ENCODE data around the gene NALCN.
A peak's percentile ranks its signal among the peaks of the same experiment; 100 is the strongest.

The NALCN gene

DNA sequence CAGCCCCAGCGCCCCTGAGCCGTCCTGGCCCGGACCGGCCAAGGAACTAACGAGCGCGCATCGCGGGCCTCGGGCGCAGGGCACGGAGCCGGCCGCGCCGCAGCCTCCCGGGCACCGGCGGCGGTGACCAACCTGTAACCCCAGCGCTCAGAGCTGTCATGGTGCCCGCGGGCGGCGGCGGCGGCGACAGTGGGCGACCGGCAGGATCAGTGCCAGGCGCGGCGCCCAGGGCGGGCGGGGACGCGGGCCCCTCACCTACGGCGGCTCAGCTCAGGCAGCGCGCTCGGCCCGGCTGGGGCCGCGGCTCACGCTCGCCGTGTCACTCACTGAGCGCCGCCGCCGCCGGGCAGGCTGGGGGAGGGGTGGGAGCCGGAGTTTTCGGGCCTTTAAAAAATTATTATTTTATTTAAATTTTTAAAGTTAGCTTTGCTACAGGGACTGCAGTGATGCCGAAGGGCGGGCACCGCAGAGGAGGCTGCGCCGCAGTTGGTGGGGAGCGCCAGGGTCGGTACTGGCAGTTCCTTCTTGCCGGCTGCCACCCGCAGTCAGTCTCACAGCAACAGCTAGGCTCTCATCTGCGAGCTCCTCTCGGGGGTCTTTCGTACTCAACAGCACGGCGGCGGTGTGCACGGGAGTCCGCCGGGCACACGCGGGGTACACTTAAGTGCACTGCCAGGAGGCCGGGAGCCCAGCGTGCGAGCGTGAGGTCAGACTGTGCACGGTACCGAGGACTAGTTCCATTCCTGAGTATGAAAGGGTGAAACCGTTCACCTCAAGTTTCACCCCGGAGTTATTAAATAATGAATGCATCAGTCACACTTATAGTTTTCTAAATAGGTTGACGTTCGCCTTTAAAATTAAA is at the start of gene NALCN:
NALCN (minus strand) TSS at position 328 of the 862 bp plus-strand sequence. CDS start 17,382 bp downstream, outside the sequence.
- Mint-ChIP-seq H3K9me3 (no peaks in the 10 kb centered on the region), H3K4me1 (ENCODE audit: low read depth) (no peaks in the 10 kb centered on the region), H3K27ac (no peak within 1 kb of the TSS), H3K27me3 (peaks cover 47% of the 10 kb centered on the region), H3K36me3 (ENCODE audit: low read depth) (no peaks in the 10 kb centered on the region), H3K4me3 (peak within 1 kb of the TSS; percentile 13)

DNA sequence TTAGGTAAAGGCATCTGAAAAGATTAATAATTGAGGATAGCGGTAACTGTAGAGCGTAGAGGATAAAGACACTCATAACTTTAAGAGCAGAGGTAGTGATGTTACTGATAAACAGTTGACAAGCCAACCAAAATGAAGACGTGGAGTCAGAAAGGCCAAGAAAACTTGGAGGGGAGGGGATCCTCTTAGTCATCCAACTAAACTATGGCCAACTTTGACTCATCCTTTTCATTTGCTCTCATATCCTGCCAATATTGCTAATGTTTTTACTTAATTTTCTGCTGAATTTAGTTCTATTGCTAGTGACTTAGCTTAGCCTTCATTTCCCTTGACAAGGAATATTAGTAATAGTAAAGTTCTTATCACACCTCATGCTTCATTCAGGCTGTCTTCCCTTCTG is 49.6 kb upstream of the NALCN start:
- H3K27me3 Mint-ChIP-seq = peaks cover 6% of the 10 kb centered on the region
- no peaks in the 10 kb centered on the region for H3K9me3 Mint-ChIP-seq

DNA sequence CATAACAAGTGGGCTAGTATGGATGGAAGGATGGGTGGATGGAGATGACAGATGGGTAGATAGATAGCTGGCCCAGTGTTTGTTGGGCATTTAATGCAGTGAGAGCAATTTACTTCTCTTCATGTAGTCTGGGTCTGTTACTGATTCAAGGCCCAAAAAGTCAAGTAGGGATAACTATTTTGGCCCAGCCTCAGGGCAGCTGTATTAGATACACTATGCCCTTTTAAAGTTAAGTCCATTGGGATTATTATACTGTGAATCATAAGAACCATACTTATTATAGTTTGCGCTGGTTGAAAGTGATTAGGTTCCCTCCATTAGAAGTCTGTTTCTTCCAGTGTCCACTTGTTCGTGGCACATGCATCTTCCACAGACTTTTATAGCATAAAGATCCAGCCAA is 40.9 kb upstream of the NALCN start:
- H3K27ac Mint-ChIP-seq = no peak overlapping the region

More for the DNA sequence above, 49.6 kb upstream of the NALCN start:
- Mint-ChIP-seq H3K4me1 (ENCODE audit: low read depth) (no peaks in the 10 kb centered on the region), H3K27ac (no peak overlapping the region), H3K4me3 (no peak overlapping the region), H3K36me3 (ENCODE audit: low read depth) (no peaks in the 10 kb centered on the region)

DNA sequence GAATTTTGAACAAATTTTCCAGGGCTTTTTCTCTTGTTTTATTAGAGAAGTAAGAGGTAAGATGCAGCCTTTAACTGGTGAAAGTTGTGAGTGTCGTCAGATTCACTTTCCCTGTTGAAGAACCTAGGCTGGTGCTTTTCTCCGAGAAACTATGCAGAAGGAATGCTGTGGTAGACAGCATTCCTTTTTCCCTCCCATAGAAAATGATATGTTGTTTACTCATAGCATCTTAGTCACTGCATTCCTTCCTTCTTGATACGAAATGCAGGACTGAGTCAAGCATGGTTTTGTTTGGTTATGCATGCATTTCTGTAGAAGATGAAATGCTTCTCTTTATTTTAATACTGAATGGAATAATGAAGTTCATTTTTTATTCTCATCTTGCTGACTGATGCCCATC is 39.6 kb upstream of the NALCN start:
- no peaks in the 10 kb centered on the region for H3K36me3 Mint-ChIP-seq (ENCODE audit: low read depth)
- H3K9me3 Mint-ChIP-seq = peaks cover 5% of the 10 kb centered on the region
- H3K27ac Mint-ChIP-seq = no peak overlapping the region

More for the DNA sequence above, 40.9 kb upstream of the NALCN start:
- Mint-ChIP-seq H3K4me1 (ENCODE audit: low read depth) (no peaks in the 10 kb centered on the region), H3K36me3 (ENCODE audit: low read depth) (no peaks in the 10 kb centered on the region), H3K9me3 (peaks cover 5% of the 10 kb centered on the region), H3K4me3 (no peak overlapping the region), H3K27me3 (peaks cover 12% of the 10 kb centered on the region)

DNA sequence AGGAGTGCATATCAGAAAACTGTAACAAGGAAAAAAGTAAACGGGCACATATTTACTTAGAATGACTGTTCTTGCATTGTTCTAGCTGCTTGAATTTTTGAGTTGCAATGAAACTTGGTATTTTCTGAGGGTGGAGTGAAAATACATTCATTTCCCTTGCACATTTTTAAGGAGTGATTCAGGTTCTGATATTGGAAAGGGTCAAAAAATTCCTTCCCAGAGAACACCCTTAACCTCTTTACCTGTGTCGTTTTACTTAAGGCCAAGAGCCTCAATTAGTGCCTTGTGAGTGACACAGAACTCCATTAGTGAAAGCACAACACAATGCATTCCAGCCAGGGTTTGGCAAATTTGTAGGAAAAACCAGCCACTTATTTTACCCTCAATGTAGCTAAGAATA is 38.5 kb upstream of the NALCN start:
- Mint-ChIP-seq H3K4me1 (ENCODE audit: low read depth) (no peaks in the 10 kb centered on the region), H3K4me3 (no peak overlapping the region), H3K27me3 (peaks cover 14% of the 10 kb centered on the region), H3K9me3 (no peaks in the 10 kb centered on the region), H3K27ac (no peak overlapping the region), H3K36me3 (ENCODE audit: low read depth) (no peaks in the 10 kb centered on the region)

More for the DNA sequence above, 39.6 kb upstream of the NALCN start:
- no peaks in the 10 kb centered on the region for H3K4me1 Mint-ChIP-seq (ENCODE audit: low read depth)
- peaks cover 14% of the 10 kb centered on the region for H3K27me3 Mint-ChIP-seq
- no peak overlapping the region for H3K4me3 Mint-ChIP-seq

DNA sequence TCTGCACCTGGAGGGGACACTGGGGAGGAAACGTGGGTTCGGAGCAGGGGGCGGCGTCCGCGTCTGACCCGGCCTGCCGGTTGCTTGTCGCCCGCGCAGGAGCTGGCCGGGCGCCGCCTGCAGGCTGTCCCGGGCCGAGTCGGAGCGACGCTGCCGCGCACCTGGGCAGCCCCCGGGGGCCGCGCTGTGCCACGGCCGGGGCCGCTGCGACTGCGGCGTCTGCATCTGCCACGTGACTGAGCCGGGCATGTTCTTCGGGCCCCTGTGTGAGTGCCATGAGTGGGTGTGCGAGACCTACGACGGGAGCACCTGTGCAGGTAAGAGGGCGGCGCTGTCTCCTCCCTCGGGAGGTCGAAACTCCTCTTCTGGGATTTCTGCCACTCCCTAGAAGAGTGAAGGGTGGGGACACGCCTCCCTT is 37.5 kb upstream of the NALCN start:
- no peaks in the 10 kb centered on the region for H3K9me3 Mint-ChIP-seq
- H3K4me3 Mint-ChIP-seq = no peak overlapping the region
- peaks cover 14% of the 10 kb centered on the region for H3K27me3 Mint-ChIP-seq
- H3K27ac Mint-ChIP-seq = no peak overlapping the region
- no peaks in the 10 kb centered on the region for H3K4me1 Mint-ChIP-seq (ENCODE audit: low read depth)
- no peaks in the 10 kb centered on the region for H3K36me3 Mint-ChIP-seq (ENCODE audit: low read depth)

DNA sequence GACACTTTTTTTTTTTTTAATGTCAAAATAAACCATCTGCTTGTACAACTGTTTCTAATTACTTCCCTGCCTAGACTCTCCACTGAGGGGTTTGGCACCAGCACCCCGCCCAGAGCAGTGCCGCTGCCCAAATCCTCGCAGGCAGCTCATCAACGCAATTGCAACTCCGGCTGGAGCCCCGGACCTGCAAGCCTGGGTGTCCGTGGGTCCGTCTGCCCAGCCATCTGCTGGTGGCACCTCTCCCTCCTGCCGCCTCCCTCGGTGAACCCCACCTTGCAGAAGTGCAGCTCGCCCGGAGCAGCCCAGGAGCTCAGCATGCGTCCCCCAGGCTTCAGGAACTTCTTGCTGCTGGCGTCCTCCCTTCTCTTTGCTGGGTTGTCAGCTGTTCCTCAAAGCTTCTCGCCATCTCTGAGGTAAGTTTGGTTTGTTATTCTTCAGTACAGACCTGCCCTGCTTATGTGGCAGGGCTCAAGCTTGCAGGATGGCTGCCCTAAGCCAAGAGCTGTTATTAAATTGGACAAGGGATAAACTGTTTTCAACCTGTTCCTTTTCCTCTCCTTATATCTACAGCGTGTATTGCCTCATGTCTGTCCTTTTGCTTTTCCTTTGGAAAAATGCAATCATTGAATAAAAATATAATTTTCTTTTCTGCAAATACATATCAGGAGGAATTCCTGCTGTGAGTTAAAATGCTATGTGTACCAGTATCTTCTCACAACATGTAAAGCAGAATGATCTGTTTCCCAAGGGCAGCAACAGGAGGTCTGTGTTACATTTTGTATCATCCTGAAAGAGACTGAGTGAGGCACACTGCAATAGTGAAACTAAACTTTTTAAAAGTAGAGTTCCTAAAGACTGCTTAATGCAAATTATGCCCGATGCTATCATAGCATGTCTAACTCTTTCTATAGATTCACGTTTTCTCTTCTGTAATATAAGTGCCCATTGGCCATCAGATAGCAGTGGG is 36.5 kb upstream of the NALCN start, which contains the start of gene ITGBL1:
ITGBL1 (plus strand) TSS at position 157 of the 967 bp plus-strand sequence; CDS start at position 316, 159 bp downstream.
- Mint-ChIP-seq H3K36me3 (ENCODE audit: low read depth) (no peaks in the 10 kb centered on the region), H3K9me3 (no peaks in the 10 kb centered on the region), H3K4me1 (ENCODE audit: low read depth) (no peaks in the 10 kb centered on the region), H3K27me3 (peaks cover 14% of the 10 kb centered on the region), H3K4me3 (no peak within 1 kb of the TSS), H3K27ac (no peak within 1 kb of the TSS)

DNA sequence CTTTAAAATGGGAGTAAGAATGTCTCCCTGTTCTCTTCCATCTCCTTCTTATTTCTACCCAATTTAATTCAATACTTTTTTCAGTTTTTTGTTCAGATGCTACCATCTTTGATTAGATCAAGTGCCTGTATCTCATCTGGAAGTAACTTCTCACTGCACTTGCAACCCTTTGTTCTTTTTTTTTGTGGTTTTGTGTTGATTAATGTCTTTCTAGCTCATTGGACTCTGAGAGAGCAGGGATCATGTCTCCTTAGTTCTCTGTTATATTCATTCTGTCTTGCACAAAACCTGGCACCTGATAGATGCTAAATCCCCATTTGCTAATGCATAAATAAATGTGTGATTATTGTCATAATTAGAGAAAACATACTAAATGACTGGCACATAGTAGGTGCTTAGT is 35.3 kb upstream of the NALCN start:
- no peak overlapping the region for H3K4me3 Mint-ChIP-seq
- no peak overlapping the region for H3K27ac Mint-ChIP-seq
- peaks cover 14% of the 10 kb centered on the region for H3K27me3 Mint-ChIP-seq
- H3K4me1 Mint-ChIP-seq (ENCODE audit: low read depth) = no peaks in the 10 kb centered on the region
- no peaks in the 10 kb centered on the region for H3K36me3 Mint-ChIP-seq (ENCODE audit: low read depth)
- no peaks in the 10 kb centered on the region for H3K9me3 Mint-ChIP-seq

DNA sequence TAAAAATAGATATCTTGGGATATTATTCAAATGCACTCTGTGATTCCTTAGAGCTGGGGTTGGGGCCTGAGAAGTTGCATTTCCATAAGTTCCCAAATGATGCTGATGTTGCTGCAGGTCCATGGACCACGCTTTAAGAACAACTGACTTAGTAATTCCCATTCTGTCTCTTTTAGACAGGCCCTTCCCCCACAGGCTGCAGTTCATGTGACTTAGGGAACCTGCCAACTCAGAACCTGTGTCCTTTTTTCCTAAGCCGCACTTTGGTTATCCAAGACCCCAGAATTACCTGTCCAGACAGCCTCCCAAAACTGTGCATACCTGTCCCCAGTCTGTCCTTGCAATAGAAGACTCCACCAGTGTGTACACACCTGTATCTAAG is 34.4 kb upstream of the NALCN start:
- Mint-ChIP-seq H3K9me3 (no peaks in the 10 kb centered on the region), H3K36me3 (ENCODE audit: low read depth) (no peaks in the 10 kb centered on the region), H3K4me3 (no peak overlapping the region), H3K4me1 (ENCODE audit: low read depth) (no peaks in the 10 kb centered on the region), H3K27me3 (peaks cover 14% of the 10 kb centered on the region), H3K27ac (no peak overlapping the region)

DNA sequence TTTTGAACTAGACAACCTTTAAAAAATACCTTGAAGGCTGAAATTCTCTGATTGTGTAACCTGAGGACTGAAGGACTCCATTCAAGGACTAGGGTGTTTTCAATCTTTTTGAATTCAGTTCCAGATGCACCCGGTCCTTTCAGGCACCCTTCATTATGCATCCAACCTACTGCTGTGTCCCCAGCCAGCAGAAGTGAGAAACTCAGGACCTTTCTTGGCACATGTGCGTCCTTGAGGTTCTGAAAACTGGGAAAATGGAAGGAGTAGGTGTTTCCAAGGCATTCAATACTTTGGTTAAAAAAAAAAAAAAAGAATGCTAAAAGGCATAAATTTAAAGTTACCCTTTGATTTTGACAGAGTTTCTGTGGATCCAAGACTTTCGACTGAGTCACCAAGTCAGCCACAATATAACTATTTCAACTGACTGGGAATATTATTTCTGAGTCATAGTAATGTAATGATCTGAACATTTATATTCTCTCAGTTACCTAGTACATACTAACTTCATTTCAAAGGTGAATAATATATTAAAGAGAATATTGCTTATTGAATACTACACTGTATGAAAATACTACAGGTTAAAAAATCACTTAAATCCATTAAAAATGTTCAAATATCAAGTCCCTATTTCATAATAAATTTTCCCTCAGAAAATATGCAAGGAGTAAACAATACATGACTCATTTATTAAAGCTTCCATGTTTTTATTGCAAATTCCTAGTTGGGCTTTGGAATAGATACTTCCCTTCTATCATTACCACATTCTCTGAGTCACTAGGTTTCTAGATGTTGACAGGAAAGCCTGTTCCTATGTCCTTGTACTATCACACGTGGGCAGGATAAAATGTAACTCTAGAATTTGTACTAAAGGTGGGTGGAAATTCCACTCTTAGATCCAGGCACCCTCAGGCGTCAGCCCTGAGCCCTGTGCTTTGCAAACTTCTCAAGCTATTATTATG is 33.8 kb upstream of the NALCN start:
- Mint-ChIP-seq H3K27me3 (peaks cover 14% of the 10 kb centered on the region), H3K9me3 (no peaks in the 10 kb centered on the region), H3K27ac (no peak overlapping the region), H3K4me3 (no peak overlapping the region), H3K36me3 (ENCODE audit: low read depth) (no peaks in the 10 kb centered on the region), H3K4me1 (ENCODE audit: low read depth) (no peaks in the 10 kb centered on the region)

DNA sequence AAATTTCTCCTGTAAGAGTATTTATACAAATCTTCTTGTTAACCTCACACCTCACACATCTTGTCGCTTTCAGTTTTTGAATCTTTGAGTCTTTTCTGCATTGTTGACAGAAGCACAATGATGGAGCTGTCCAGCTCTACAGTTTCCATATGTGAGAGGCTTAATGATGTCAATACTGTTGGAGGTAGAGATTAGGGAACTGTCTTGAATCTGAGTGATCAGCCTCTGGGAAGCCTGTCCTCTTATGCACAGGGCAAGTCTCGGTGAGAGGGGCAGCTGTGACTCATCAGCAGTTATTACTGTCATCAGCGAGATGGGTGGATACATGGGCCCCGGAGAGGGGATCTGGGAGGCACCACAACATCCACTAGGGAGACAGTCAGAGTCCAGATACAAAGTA is 31.5 kb upstream of the NALCN start:
- Mint-ChIP-seq H3K27me3 (peaks cover 3% of the 10 kb centered on the region), H3K4me1 (ENCODE audit: low read depth) (no peaks in the 10 kb centered on the region), H3K27ac (no peak overlapping the region), H3K4me3 (no peak overlapping the region), H3K36me3 (ENCODE audit: low read depth) (no peaks in the 10 kb centered on the region), H3K9me3 (no peaks in the 10 kb centered on the region)

DNA sequence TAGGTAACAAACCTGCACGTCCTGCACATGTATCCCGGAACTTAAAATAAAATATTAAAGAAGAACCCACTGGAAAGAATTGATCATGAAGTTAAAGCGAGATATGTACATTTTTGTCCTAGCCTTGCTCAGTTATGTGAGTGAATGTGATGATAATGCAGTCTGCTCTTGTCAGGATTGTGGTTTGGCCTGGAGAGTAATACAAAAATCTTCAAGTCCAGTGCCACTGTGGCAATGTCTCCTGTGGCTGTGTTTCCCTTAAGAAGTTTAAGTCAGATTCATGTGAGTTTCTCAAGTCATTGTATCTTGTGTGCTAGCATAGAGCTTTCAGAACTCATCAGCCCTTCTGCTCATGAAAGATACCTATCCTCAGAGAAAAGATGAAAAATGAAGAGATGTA is 18.2 kb upstream of the NALCN start:
- Mint-ChIP-seq H3K4me3 (no peak overlapping the region), H3K27ac (no peak overlapping the region), H3K9me3 (no peaks in the 10 kb centered on the region), H3K27me3 (peaks cover 25% of the 10 kb centered on the region), H3K4me1 (ENCODE audit: low read depth) (no peaks in the 10 kb centered on the region), H3K36me3 (ENCODE audit: low read depth) (no peaks in the 10 kb centered on the region)

DNA sequence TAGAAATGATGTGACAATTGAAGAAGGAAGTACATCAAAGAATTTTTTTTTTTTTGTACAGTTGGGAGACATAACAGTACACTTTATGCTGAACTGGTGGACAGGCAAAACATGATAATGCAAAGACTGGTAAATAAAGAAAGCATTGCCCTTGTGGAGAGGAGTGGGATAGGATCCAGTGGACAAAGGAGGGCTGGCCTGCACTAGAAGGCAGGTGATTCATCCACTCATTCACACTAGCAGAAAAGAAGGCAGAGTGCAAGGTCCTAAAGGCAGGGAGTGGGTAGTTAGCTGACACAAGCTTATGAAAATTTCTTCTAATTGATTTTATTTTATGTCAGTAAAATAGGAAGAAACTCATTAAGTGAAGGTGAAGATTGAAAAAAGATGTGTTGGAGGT is 17.6 kb upstream of the NALCN start:
- no peaks in the 10 kb centered on the region for H3K4me1 Mint-ChIP-seq (ENCODE audit: low read depth)
- peaks cover 25% of the 10 kb centered on the region for H3K27me3 Mint-ChIP-seq
- no peaks in the 10 kb centered on the region for H3K36me3 Mint-ChIP-seq (ENCODE audit: low read depth)
- no peak overlapping the region for H3K27ac Mint-ChIP-seq
- no peak overlapping the region for H3K4me3 Mint-ChIP-seq
- no peaks in the 10 kb centered on the region for H3K9me3 Mint-ChIP-seq

DNA sequence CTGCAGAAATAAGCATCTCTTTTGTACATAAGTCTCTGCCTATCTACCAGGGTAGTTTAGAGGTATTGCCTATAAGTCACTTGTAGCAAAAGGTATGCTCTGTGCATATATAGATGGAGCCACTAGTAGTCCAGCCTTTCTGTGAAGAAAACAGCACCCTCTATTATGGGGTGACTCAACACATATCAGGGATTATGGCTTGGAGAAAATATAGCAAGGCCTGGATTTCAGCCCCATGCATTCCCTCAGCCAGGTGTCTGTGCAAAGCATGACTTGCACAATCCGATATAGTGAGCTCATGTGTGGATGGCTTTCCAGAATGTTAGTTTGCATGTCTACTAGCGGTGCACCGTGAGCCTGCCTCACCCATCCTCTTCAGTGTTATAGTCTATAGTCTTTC is 13.4 kb upstream of the NALCN start:
- peaks cover 21% of the 10 kb centered on the region for H3K27me3 Mint-ChIP-seq
- H3K36me3 Mint-ChIP-seq (ENCODE audit: low read depth) = no peaks in the 10 kb centered on the region

More for the DNA sequence above, 13.4 kb upstream of the NALCN start:
- H3K4me3 Mint-ChIP-seq = no peak overlapping the region
- H3K27ac Mint-ChIP-seq = no peak overlapping the region
- H3K4me1 Mint-ChIP-seq (ENCODE audit: low read depth) = no peaks in the 10 kb centered on the region
- H3K9me3 Mint-ChIP-seq = no peaks in the 10 kb centered on the region
